ENCODE data around the gene HPSE2. TPM values are rescaled to one million over a fixed set of nuclear protein-coding genes. Genes with fewer than 3 reads are reported as not detected.

Gene HPSE2
- total RNA-seq, 1 donor from 2014 or later = 10.6 TPM

GRCh38 chr10:98920807-98921206, 314.8 kb downstream of the HPSE2 start:
- intact Hi-C loops (cut with DNase I) = no loop called here
- peak overlapping the region; percentile 45 for H3K27ac ChIP-seq
- H3K4me1 ChIP-seq = peaks cover 12% of the 10 kb centered on the region

GRCh38 chr10:98920360-98920759, 315.3 kb downstream of the HPSE2 start:
- no peak for DNase-seq (ENCODE audit: extremely low spot score in 2 of 2)
- Histone ChIP-seq H3K4me3 (no peak overlapping the region), H3K4me1 (peaks cover 15% of the 10 kb centered on the region), H3K9me3 (no peaks in the 10 kb centered on the region), H3K27ac (no peak overlapping the region), H3K27me3 (no peaks in the 10 kb centered on the region), H3K36me3 (no peaks in the 10 kb centered on the region)
- TF ChIP-seq POLR2AphosphoS5 (IDR thresholded peaks at IDR 0.05; ENCODE audit: insufficient read depth in 1 of 2, low read depth in 1 of 2) (no peak), POLR2A (IDR thresholded peaks at IDR 0.05) (no peak), CTCF (IDR thresholded peaks at IDR 0.05) (no peak)
- intact Hi-C loops (cut with DNase I) = no loop called here

More at GRCh38 chr10:98920807-98921206, 314.8 kb downstream of the HPSE2 start:
- DNase-seq (ENCODE audit: extremely low spot score in 2 of 2) = no peak
- Histone ChIP-seq H3K27me3 (no peaks in the 10 kb centered on the region), H3K9me3 (no peaks in the 10 kb centered on the region), H3K36me3 (no peaks in the 10 kb centered on the region), H3K4me3 (no peak overlapping the region)
- TF ChIP-seq POLR2A (IDR thresholded peaks at IDR 0.05) (no peak), CTCF (IDR thresholded peaks at IDR 0.05) (no peak), POLR2AphosphoS5 (IDR thresholded peaks at IDR 0.05; ENCODE audit: insufficient read depth in 1 of 2, low read depth in 1 of 2) (no peak)

GRCh38 chr10:98919899-98920298, 315.8 kb downstream of the HPSE2 start:
- peaks cover 15% of the 10 kb centered on the region for H3K4me1 ChIP-seq
- TF ChIP-seq POLR2AphosphoS5 (IDR thresholded peaks at IDR 0.05; ENCODE audit: insufficient read depth in 1 of 2, low read depth in 1 of 2) (no peak), CTCF (IDR thresholded peaks at IDR 0.05) (no peak), POLR2A (IDR thresholded peaks at IDR 0.05) (no peak)
- no peak for DNase-seq (ENCODE audit: extremely low spot score in 2 of 2)
- H3K27me3 ChIP-seq = no peaks in the 10 kb centered on the region
- no peaks in the 10 kb centered on the region for H3K36me3 ChIP-seq
- H3K4me3 ChIP-seq = no peak overlapping the region
- intact Hi-C loops (cut with DNase I) = no loop called here
- no peak overlapping the region for H3K27ac ChIP-seq
- no peaks in the 10 kb centered on the region for H3K9me3 ChIP-seq

GRCh38 chr10:98917828-98918227, 317.8 kb downstream of the HPSE2 start:
- no peak for DNase-seq (ENCODE audit: extremely low spot score in 2 of 2)
- Histone ChIP-seq H3K27me3 (no peaks in the 10 kb centered on the region), H3K9me3 (no peaks in the 10 kb centered on the region), H3K4me3 (no peak overlapping the region), H3K27ac (no peak overlapping the region), H3K4me1 (peaks cover 11% of the 10 kb centered on the region), H3K36me3 (no peaks in the 10 kb centered on the region)
- TF ChIP-seq POLR2A (IDR thresholded peaks at IDR 0.05) = no peak
- TF ChIP-seq POLR2AphosphoS5 (IDR thresholded peaks at IDR 0.05; ENCODE audit: insufficient read depth in 1 of 2, low read depth in 1 of 2) = no peak
- TF ChIP-seq CTCF (IDR thresholded peaks at IDR 0.05) = no peak
- intact Hi-C loops (cut with DNase I) = no loop called here

- H3K27me3 ChIP-seq = no peaks in the 10 kb centered on the region
- intact Hi-C loops (cut with DNase I) = no loop called here
- TF ChIP-seq CTCF (IDR thresholded peaks at IDR 0.05) = no peak
- TF ChIP-seq POLR2AphosphoS5 (IDR thresholded peaks at IDR 0.05; ENCODE audit: insufficient read depth in 1 of 2, low read depth in 1 of 2) = no peak
- no peak for TF ChIP-seq POLR2A (IDR thresholded peaks at IDR 0.05)
- H3K9me3 ChIP-seq = no peaks in the 10 kb centered on the region
- peak overlapping the region; percentile 19 for H3K27ac ChIP-seq
- H3K36me3 ChIP-seq = no peaks in the 10 kb centered on the region
- no peak overlapping the region for H3K4me3 ChIP-seq
- H3K4me1 ChIP-seq = peaks cover 11% of the 10 kb centered on the region
- no peak for DNase-seq (ENCODE audit: extremely low spot score in 2 of 2)
Measured at GRCh38 chr10:98916526-98917125, 319.0 kb downstream of the HPSE2 start.

All from vagina (tissue), 2 donors.